GM23338 (cell line): Measurements from ENCODE around the gene TTC16. TPM values are rescaled to one million over a fixed set of nuclear protein-coding genes. Genes with fewer than 3 reads are reported as not detected.

ENCODE experiments used
- ATAC-seq: fragments of 200-7000 bp; cut with Tn5 transposase; 3 replicates; pipeline ENCODE4 v1.9.1; 2020
- DNase-seq: peaks from one replicate; pipeline ENCODE4 v3.0.0-alpha.2; 2015; ENCODE audit warnings: low spot score
- H2AFZ ChIP-seq: fragments of 200-600 bp; sonication (generic); 2 replicates; pipeline ENCODE4 v1.8.0; 2016; ENCODE audit warnings: antibody characterized with exemption, mild to moderate bottlenecking, moderate library complexity
- H3F3A ChIP-seq: fragments of 200-600 bp; sonication (generic); replicated peaks from 2 replicates; pipeline ENCODE4 v1.8.0; 2017; ENCODE audit warnings: antibody characterized with exemption, mixed run types, low read depth
- H3K27ac ChIP-seq: fragments of 200-600 bp; sonication (generic); 2 replicates; pipeline ENCODE4 v1.6.1; 2016; ENCODE audit warnings: low read depth
- H3K27me3 ChIP-seq: fragments of 200-600 bp; sonication (generic); 2 replicates; pipeline ENCODE4 v1.8.0; 2016; ENCODE audit warnings: mild to moderate bottlenecking, mixed run types, moderate library complexity; ENCODE audit not compliant: insufficient read depth
- H3K36me3 ChIP-seq: fragments of 200-600 bp; sonication (generic); 2 replicates; pipeline ENCODE4 v1.8.0; 2016; ENCODE audit warnings: mild to moderate bottlenecking; ENCODE audit not compliant: insufficient read depth
- H3K4me1 ChIP-seq: fragments of 200-600 bp; sonication (generic); 2 replicates; pipeline ENCODE4 v1.8.0; 2016; ENCODE audit warnings: mild to moderate bottlenecking, moderate library complexity; ENCODE audit not compliant: insufficient read depth
- H3K4me2 ChIP-seq: fragments of 200-600 bp; sonication (generic); 2 replicates; pipeline ENCODE4 v1.7.1; 2017; ENCODE audit warnings: mixed run types
- H3K4me3 ChIP-seq: fragments of 200-600 bp; sonication (generic); 2 replicates; pipeline ENCODE4 v1.6.1; 2016; ENCODE audit warnings: mixed run types
- H3K79me2 ChIP-seq: fragments of 200-600 bp; sonication (generic); replicated peaks from 2 replicates; pipeline ENCODE4 v1.8.0; 2017; ENCODE audit warnings: mild to moderate bottlenecking; ENCODE audit not compliant: insufficient read depth
- H3K9me2 ChIP-seq: fragments of 200-600 bp; sonication (generic); 2 replicates; pipeline ENCODE4 v1.8.0; 2017; ENCODE audit not compliant: insufficient read depth
- H4K20me1 ChIP-seq: fragments of 200-600 bp; sonication (generic); replicated peaks from 2 replicates; pipeline ENCODE4 v1.8.0; 2017; ENCODE audit warnings: mild to moderate bottlenecking; ENCODE audit not compliant: insufficient read depth
- H3K27ac Mint-ChIP-seq: 2 replicates; pipeline ENCODE4 v1.8.0; 2020; ENCODE audit warnings: inconsistent platforms, mild to moderate bottlenecking, moderate library complexity, mixed read lengths
- H3K27me3 Mint-ChIP-seq: 3 replicates; pipeline ENCODE4 v1.8.0; 2022; ENCODE audit warnings: low read depth, mild to moderate bottlenecking, moderate library complexity, mixed read lengths, inconsistent platforms; ENCODE audit not compliant: insufficient read depth, poor library complexity
- H3K36me3 Mint-ChIP-seq: 3 replicates; pipeline ENCODE4 v1.8.0; 2021; ENCODE audit warnings: low read depth, mild to moderate bottlenecking, inconsistent platforms, moderate library complexity, mixed read lengths
- H3K4me1 Mint-ChIP-seq: 3 replicates; pipeline ENCODE4 v1.8.0; 2020; ENCODE audit warnings: mild to moderate bottlenecking, inconsistent platforms, mixed read lengths
- H3K4me3 Mint-ChIP-seq: 3 replicates; pipeline ENCODE4 v1.8.0; 2021; ENCODE audit warnings: moderate library complexity, mild to moderate bottlenecking, inconsistent platforms, mixed read lengths
- H3K9me3 Mint-ChIP-seq: 3 replicates; pipeline ENCODE4 v1.8.0; 2020; ENCODE audit warnings: moderate library complexity, mild to moderate bottlenecking, inconsistent platforms, mixed read lengths
- EZH2phosphoT487 ChIP-seq: fragments of 200-600 bp; sonication (generic); IDR thresholded peaks from one replicate; pipeline ENCODE4 v1.8.1; 2018; ENCODE audit warnings: antibody characterized with exemption; ENCODE audit not compliant: unreplicated experiment
- JUNB ChIP-seq: IDR thresholded peaks from one replicate; pipeline ENCODE4 v1.6.1; 2016; ENCODE audit warnings: antibody characterized with exemption; ENCODE audit not compliant: unreplicated experiment
- NANOG ChIP-seq: IDR thresholded peaks from 2 replicates; pipeline ENCODE4 v1.6.1; 2016; ENCODE audit warnings: antibody characterized with exemption, borderline replicate concordance
- POLR2AphosphoS5 ChIP-seq: IDR thresholded peaks from 2 replicates; pipeline ENCODE4 v1.6.1; 2016; ENCODE audit warnings: antibody characterized with exemption, low read depth
- STAT1 ChIP-seq: IDR thresholded peaks from one replicate; pipeline ENCODE4 v1.6.1; 2016; ENCODE audit warnings: antibody characterized with exemption; ENCODE audit not compliant: unreplicated experiment
- ZNF114 ChIP-seq: fragments of 250-450 bp; sonication (Bioruptor Pico); IDR thresholded peaks from 2 replicates; pipeline ENCODE4 v1.5.0; 2020; ENCODE audit warnings: mild to moderate bottlenecking, moderate library complexity
- ZNF331 ChIP-seq: fragments of 250-450 bp; sonication (Bioruptor Pico); IDR thresholded peaks from 2 replicates; pipeline ENCODE4 v1.5.0; 2020; ENCODE audit warnings: low read depth, mild to moderate bottlenecking, moderate library complexity
- polyA plus RNA-seq: library from polyadenylated mRNA; unstranded; fragments of >200 nt; fragmentation: Nextera tagmentation; extraction: Ambion mirVana; gene quantifications from 2 replicates; pipeline ENCODE4 v1.2.1, GENCODE V29; 2016
- total RNA-seq: library from RNA; depleted of rRNA; stranded (reverse); fragments of >200 nt; shearing (Covaris generic); gene quantifications from 2 replicates; pipeline ENCODE4 v1.2.3, GENCODE V29; 2014
- TF ChIP-seq, protein P1 (sequence below): IDR thresholded peaks from 2 replicates; pipeline ENCODE4 v1.6.1; 2016; ENCODE audit warnings: antibody characterized with exemption
- TF ChIP-seq, protein P2 (sequence below): IDR thresholded peaks from one replicate; pipeline ENCODE4 v1.6.1; 2018; ENCODE audit warnings: antibody characterized with exemption; ENCODE audit not compliant: unreplicated experiment
- TF ChIP-seq, protein P3 (sequence below), 2 experiments: fragments of 200-600 bp in 1 of 2; sonication (generic) in 1 of 2; conservative IDR thresholded peaks; 2 replicates each; pipeline versions ENCODE4 v1.5.1 to v1.6.1; 2016 to 2017; ENCODE audit warnings: antibody characterized with exemption in 2 of 2, low read depth in 2 of 2, mild to moderate bottlenecking in 2 of 2, moderate library complexity in 1 of 2

TTC16 gene
- total and polyA plus RNA-seq, 2 experiments from 2014 or later, result not detected

DNA sequence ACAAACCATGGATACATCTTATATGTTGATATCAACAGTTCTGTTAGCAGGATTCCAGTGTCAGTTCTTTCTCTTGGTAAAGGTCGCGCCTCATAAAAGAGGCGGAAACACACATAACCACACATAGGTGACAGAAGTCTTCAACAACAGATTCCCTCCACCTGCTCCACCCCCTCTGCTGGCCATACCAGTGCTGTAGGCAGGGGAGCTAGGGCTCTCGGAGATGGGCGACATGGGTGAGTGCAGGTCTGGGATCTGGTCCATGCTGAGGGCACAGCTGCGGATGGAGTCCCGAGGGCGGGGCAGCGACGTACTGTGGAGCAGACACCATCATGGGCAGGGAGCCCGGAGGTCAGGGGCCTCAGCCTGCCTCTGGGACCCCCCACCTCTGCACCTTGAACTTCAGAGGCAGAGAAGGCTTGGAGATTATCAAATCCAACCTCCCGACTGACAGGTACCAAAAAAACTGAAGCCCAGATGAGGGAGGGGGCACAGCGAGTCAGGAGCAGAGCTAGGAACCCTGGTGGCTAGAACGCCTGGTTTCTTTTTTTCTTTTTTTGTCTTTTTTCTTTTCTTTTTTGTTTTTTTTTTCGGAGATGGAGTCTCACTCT is 31.2 kb downstream of the TTC16 start:
- Mint-ChIP-seq H3K36me3 (no peaks in the 10 kb centered on the region; the same call in 2 of the 3 replicates), H3K9me3 (no peaks in the 10 kb centered on the region), H3K27ac (no peak overlapping the region), H3K4me3 (no peak overlapping the region; the same call in 2 of the 3 replicates), H3K27me3 (peaks cover 9% of the 10 kb centered on the region), H3K4me1 (peaks cover 2% of the 10 kb centered on the region; the same call in 2 of the 3 replicates)
- DNase-seq, result no peak
- TF ChIP-seq ZNF114 (CRISPR knock-in tag) (no peak), EZH2phosphoT487 (no peak), NANOG (no peak), POLR2AphosphoS5 (no peak), ZNF331 (CRISPR knock-in tag) (no peak), JUNB (no peak), STAT1 (no peak)
- TF ChIP-seq, protein P1, sequence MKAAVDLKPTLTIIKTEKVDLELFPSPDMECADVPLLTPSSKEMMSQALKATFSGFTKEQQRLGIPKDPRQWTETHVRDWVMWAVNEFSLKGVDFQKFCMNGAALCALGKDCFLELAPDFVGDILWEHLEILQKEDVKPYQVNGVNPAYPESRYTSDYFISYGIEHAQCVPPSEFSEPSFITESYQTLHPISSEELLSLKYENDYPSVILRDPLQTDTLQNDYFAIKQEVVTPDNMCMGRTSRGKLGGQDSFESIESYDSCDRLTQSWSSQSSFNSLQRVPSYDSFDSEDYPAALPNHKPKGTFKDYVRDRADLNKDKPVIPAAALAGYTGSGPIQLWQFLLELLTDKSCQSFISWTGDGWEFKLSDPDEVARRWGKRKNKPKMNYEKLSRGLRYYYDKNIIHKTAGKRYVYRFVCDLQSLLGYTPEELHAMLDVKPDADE, result no peak
- TF ChIP-seq, protein P2, sequence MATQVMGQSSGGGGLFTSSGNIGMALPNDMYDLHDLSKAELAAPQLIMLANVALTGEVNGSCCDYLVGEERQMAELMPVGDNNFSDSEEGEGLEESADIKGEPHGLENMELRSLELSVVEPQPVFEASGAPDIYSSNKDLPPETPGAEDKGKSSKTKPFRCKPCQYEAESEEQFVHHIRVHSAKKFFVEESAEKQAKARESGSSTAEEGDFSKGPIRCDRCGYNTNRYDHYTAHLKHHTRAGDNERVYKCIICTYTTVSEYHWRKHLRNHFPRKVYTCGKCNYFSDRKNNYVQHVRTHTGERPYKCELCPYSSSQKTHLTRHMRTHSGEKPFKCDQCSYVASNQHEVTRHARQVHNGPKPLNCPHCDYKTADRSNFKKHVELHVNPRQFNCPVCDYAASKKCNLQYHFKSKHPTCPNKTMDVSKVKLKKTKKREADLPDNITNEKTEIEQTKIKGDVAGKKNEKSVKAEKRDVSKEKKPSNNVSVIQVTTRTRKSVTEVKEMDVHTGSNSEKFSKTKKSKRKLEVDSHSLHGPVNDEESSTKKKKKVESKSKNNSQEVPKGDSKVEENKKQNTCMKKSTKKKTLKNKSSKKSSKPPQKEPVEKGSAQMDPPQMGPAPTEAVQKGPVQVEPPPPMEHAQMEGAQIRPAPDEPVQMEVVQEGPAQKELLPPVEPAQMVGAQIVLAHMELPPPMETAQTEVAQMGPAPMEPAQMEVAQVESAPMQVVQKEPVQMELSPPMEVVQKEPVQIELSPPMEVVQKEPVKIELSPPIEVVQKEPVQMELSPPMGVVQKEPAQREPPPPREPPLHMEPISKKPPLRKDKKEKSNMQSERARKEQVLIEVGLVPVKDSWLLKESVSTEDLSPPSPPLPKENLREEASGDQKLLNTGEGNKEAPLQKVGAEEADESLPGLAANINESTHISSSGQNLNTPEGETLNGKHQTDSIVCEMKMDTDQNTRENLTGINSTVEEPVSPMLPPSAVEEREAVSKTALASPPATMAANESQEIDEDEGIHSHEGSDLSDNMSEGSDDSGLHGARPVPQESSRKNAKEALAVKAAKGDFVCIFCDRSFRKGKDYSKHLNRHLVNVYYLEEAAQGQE, result no peak
- TF ChIP-seq, protein P3, sequence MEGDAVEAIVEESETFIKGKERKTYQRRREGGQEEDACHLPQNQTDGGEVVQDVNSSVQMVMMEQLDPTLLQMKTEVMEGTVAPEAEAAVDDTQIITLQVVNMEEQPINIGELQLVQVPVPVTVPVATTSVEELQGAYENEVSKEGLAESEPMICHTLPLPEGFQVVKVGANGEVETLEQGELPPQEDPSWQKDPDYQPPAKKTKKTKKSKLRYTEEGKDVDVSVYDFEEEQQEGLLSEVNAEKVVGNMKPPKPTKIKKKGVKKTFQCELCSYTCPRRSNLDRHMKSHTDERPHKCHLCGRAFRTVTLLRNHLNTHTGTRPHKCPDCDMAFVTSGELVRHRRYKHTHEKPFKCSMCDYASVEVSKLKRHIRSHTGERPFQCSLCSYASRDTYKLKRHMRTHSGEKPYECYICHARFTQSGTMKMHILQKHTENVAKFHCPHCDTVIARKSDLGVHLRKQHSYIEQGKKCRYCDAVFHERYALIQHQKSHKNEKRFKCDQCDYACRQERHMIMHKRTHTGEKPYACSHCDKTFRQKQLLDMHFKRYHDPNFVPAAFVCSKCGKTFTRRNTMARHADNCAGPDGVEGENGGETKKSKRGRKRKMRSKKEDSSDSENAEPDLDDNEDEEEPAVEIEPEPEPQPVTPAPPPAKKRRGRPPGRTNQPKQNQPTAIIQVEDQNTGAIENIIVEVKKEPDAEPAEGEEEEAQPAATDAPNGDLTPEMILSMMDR (conservative IDR thresholded peaks at IDR 0.05; ENCODE audit: low read depth in 2 of 2), result no peak; a peak in 1 of 4 replicates
- ATAC-seq, result no peak
- Histone ChIP-seq H4K20me1 (peaks cover 16% of the 10 kb centered on the region), H3K4me1 (no peaks in the 10 kb centered on the region), H3K27me3 (no peaks in the 10 kb centered on the region), H3K9me2 (no peaks in the 10 kb centered on the region), H3K27ac (no peak overlapping the region), H3K4me3 (no peak overlapping the region), H3F3A (0 out of 2 replicates have a peak, but pooled peaks cover 6% of the 10 kb centered on the region), H3K36me3 (no peaks in the 10 kb centered on the region), H3K79me2 (no peaks in the 10 kb centered on the region), H3K4me2 (no peak overlapping the region), H2AFZ (no peak overlapping the region)
